ENCODE measurements around the gene ZNF526.

The ZNF526 gene

GRCh38 chr19:42226886-42227285, 6.8 kb downstream of the ZNF526 start:
- DNase-seq = no peak

DNA sequence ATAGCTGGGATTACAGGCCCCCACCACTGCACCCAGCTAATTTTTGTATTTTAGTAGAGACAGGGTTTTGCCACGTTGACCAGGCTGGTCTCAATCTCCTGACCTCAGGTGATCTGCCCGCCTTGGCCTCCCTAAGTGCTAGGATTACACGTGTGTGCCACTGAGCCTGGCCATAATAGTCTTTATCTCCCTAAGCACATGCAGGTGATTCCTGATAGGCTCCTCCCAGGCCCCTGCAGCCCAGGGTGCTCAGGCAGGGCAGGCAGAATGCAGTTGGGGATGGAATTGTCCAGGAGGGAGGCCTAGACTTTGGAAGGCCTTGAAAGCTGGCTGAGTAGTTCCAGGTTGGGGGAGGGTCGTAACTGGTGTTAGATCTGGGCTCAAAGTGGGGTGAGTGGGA, 8.5 kb downstream of the ZNF526 start:
- DNase-seq = no peak

DNA sequence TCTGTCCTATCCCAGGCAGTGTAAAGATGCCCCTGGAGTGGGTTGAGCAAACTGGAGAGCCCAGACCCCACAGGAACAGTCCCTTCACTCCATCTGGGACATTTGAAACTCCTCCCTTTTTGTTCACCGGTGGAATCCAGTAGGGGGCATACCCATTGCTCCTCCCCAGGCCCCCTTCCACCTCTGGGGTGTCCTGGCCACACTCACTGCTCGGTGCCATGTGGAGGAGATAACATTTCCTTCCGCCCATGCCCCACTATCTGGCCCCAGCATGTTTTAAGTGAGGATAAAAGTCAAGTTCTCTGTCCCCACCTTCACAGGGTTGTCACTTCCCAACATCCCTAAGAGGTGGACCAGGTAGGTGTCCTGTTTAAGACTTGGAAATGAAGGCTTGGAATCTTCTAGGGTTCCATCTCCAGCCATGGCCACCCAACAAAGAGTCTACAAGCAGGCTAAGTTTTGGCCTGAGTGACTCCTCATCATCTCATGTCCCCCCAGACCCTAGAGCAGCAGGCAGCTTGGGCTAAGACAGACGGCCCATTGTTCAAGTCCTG, 9.3 kb downstream of the ZNF526 start:
- DNase-seq = no peak

- DNase-seq = no peak
Observed at GRCh38 chr19:42229855-42230351, 9.8 kb downstream of the ZNF526 start.

DNA sequence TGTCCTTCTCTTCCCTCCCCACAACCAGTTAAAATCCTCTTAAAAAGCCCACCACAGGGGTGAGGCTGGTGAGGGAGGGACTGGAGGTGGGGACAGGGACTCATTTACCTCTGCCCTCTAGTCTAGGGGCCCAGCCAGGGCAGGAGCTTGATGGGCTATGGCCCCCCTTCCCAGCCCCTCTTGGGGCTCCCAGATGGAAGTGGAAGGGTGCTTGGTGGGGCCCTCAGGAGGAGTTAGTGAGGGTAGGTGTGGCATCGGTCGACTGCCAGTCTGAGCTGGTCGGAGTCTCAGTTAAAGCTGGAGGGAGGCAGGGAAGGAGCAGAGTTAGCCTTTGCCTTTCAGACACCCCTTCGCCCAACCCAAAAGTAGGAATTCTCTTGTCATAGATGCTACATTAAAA, 10.5 kb downstream of the ZNF526 start:
- no peak for DNase-seq

DNA sequence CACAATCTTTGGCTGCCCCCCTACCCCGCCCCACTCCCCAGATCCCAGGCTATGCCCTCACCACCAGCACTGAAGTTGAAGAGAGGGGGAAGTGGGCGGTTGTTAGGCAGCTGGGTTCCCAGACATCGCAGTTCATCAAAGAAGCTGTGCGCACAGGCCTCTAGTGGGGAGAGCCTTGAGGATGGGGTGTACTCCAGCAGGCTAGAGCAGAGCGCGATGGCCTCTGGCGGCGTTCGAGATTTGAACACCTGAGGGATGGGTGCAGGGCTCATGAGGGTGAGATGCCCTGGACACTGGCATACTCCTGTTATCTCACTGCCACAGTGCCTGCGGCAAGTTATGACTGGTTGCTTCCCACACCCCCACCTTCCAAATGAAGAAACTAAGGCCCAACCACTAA, 12.3 kb downstream of the ZNF526 start:
- no peak for DNase-seq

- no peak for DNase-seq
Observed at GRCh38 chr19:42233106-42233505, 13.0 kb downstream of the ZNF526 start.

GRCh38 chr19:42233678-42234292, 13.7 kb downstream of the ZNF526 start:
- no peak for DNase-seq

DNA sequence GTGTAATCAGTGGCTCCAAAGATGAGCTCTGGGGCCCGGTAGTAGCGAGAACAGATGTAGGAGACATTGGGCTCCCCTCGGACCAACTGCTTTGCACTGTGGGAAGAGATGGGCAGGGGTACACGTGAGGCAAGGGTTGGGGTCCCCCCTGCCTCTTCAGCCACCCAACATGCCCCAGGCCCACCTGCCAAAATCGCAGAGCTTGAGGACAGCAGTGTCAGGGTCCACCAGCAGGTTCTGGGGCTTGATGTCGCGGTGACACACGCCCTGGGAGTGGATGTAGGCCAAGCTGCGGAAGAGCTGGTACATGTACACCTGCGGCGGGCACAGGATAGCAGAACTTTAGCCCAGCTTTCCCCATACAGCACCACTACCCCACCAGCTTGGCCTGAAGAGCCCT, 14.3 kb downstream of the ZNF526 start:
- DNase-seq = no peak

DNA sequence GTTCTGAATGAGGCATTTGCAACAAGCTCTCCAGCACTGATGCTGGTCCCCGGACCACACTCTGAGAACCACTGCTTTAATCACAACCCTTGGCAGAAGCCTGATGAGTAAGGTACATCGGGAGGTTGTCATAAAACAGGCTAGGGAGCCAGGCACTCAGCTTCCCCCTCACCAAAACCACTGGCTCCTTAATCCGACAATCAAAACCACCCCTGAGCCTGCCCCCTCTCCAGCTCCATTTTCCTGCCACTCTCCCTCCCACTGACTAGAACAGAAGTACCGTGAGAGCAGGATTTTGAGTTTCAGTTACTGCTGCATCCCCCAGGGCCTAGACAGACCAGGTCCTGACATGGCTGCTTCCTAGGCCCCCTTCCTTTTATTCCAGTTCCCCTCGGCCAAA, 15.1 kb downstream of the ZNF526 start:
- DNase-seq = no peak

DNA sequence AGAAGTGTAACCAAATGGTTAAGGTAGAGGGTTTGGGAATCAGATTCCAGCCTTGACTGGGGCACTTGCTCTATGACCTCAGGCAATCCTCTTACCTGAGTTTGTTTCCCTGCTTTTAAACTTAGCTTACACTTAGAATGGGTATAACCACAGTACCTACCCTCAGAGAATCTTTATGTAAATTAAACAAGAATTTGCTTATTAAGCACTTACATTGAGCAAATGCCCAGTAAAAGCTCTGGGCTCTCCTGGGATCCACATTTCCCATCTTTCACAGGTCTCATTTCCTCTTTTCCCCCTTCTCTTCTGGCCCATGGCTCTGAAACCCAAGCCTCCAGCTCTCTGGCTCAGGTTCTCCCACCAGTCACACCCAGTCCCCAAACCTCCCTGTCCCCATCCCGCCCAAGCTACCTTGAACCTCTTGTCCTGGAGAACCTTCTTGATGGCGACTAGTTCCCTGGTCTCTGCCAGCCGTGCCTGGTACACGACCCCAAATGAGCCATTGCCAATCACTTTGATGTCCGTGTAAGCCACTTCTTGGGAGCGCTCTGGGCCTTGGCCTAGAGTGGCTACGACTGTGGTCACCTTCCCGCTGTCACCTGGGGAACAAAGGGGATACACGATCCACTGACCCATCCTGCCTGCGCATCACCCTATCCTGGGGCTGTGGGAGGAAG, 19.6 kb downstream of the ZNF526 start:
- DNase-seq = no peak

- DNase-seq = no peak
Observed at GRCh38 chr19:42241279-42241678, 21.2 kb downstream of the ZNF526 start.

DNA sequence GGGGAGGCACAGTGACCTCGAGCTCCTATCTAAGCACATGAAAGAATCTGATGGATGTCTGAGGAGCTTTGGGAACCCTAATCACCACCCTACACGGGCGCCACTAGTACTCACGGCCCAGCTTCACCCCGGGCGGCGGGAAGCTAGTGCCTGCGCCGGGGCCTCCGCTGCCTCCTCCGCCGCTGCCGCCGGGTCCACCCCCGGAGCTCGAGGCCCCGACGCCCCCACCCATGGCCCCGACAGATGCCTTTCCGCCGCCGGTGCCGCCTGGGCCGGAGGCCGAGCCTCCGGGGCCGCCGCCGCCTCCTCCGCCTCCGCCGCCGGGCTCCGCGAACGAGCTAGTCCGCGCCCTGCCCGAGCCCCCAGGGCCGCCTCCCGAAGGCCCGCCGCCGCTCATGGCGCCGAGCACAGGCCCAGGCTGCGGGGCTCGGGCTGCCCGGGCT, 22.0 kb downstream of the ZNF526 start:
- DNase-seq = no peak

DNA sequence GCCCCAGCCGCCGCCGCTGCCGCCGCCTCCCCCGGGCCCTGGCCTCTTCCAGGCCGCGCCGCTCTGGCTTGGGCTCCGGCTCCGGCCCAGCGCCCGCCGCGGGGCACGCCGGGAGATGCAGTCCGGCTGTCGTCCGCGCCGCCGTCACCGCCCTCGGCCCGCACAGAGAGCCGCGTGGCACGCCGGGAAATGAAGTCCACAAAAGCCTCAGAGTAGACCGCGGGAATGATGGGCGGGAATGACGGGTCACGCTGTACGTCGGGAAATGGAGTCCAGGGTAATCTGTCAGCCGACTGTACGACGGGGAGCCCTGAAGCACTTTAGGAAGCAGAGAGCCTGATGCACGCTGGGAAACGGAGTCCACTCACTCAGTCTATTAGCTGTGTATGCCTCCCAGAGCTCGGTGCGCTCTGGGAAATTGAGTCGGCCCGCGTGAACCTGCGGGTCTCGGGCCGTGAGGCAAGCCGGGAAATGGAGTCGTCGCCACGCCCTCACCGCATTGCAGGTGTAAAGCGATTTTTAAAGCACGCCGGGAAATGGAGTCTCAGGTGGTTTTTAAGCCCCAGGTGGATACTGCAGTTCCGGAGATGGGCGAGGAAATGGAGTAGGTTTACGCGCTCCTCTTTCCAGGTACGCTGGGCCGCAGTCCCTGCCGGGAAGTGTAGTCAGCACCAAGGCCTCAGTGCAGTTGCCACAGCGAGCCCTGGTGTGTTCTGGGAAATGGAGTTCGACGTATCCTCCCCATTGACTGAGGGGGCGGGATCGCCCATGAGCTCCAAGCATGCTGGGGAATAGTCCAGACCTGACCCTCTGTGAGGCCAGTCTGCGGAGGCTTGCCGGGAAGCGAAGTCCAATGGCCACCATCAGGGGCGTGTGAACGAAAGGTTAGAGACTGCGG, 22.6 kb downstream of the ZNF526 start, which contains the start of gene GSK3A:
TSS of gene GSK3A (minus strand) at position 91 of the 898 bp plus-strand sequence. CDS start 137 bp downstream, outside the sequence.
- peak; percentile 99 for DNase-seq

DNA sequence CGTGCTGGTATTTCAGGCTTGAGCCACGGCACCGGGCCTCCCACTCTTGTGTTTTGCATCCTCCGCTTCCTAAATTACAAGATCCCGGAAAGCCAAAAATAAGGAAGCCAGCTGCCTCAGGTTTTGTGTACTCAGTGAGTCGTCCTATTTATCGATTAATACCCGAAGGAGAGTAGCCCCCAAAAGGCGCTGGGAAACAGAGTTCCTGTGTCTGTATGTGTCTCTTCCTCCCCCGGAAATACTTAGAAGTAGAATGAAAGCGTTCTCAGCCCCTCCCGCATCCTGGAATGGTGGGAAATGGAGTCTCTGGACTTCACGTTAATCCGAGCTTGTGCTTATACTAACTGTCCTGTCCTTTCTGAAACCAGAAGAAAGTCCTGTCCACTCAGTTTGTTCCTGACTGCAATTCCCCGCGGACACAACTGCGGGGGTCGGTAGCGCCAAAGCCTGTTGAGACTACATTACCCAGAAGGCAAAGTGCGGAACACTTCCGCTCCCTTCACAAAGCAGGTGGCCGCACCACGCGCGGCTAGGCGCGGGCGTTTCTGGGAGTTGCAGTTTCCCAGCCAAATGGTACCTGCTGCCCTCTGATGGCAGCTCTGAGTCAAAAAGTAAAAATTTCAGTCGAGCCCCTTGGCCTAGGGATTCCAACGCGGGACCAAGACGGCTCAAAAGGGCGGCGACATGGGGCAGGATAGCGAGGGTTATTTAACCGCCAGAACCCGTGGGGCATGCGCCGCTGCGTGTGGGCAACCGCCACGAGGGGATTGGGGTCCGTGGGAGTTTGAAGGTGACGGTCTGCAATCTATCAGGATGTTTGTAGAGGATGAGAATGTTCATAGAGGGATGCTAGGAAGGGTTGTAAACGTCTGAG, 24.5 kb downstream of the ZNF526 start:
- peak; percentile 72 for DNase-seq

DNA sequence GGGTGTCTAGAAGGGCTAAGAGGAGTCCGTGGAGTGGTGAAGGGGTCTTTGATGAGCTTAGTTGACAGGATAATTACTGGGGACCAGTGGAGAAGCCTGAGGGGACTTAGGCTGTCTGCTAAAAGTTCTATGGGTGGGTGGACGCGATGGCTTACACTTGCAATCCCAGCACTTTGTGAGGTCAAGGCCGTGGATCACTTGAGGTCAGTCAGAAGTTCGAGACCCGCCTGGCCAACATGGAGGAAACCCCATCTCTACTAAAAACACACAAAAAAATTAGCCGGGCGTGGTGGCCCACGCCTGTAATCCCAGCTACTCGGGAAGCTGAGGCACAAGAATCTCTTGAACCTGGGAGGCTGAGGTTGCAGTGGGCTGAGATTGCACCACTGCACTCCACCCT, 25.1 kb downstream of the ZNF526 start:
- no peak for DNase-seq

DNA sequence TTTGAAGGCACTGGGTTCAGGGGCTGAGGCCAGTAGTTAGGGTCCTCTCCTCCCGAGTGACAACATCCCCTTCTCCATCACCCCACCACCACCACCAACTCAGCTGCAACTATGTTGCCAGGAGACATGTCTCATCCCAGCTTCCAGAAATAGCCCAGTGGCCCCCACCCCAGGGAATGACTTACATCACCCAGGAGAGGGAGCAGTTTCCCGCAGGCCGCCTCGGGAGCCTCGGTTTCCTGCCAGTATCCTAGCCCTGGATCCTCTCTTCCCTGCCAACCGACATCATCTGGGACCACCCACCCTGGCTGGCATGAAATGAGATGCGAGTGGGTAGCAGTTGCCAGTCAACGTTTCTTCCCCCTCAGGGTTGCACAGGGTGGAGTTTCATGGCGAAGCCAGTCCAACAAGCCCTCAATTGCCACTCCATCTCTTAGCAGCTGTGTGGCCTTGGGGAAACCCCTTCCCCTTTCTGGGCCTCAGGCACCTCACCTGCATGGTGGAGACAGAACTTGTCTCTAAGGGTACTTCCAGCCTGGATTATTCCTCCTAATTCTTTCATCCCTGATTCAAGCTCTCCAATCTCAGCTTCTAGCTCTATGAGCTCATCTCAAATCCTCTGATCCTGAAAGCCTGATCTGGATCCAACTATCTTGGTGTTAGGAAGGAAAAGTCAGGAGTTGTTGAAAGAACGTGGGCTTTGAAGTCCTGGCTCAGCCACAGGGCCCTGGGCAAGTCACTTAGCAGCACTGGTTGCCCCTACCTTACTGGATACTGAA, 26.2 kb downstream of the ZNF526 start:
- DNase-seq = no peak

DNA sequence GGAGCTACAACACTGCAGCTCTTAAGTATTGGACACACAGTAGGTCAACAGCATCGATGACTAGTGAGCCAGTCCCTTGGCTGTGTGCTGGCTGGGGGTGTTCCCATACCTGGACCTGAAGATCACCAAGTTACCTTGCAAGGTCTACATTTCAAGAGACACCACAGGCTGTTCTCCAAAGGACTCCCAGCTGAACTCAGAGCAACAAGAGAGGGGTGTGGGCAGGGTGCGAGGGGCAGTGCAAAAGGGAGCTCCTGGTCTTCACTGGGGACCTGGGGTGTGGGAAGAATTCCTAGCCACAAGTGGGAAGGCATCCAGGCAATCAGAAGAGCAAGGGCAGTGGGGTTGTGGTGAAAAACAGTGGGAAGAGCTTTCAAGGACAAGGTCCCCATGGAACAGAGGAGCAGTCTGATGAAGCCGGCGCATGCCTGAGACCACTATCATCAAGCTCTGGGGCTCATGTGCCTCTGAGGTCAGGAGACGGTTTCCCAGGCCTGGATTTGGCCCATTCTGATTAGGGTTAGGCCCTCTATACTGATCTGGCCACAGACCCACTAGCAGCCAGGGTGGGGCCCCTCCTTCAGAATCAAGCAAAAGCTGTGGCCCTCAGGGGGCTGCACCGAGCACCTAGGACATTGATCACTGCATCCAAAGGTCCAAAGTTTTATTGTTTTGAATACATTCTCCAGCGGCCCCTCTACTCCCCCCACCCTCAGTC, 27.0 kb downstream of the ZNF526 start:
- no peak for DNase-seq

GRCh38 chr19:42247640-42248199, 27.6 kb downstream of the ZNF526 start:
- no peak for DNase-seq
